ACHN (cell line): ENCODE measurements around the gene CD33.
"Not testable (repeated sequence)": the region's sequence is repeated elsewhere in the genome, so short reads cannot be mapped to it uniquely, and the experiment has no call there.

Experiments
- DNase-seq: peaks from one replicate; pipeline ENCODE4 v3.0.0-alpha.2; 2015
- in situ Hi-C: cut with HindIII; loops from 2 replicates; pipeline ENCODE4 v1.10.0; 2017; ENCODE audit warnings: low sequenced_read_pairs, low pct_ligation_motif_present, low pct_unique_long_range_greater_than_20kb

The CD33 gene

GRCh38 chr19:51224898-51225393 lies at the start of gene CD33:
TSS of gene CD33 (plus strand) at chr19:51225080. CDS start at chr19:51225119, 39 bp downstream.
- in situ Hi-C loops, DNase-seq: not testable (repeated sequence)

- no peak for DNase-seq
- in situ Hi-C loops, result no loop called here
These were observed 45.6 kb upstream of the CD33 start for GRCh38 chr19:51179256-51179655.

GRCh38 chr19:51181377-51181912 lies 43.4 kb upstream of the CD33 start:
- in situ Hi-C loops, result no loop called here
- no peak for DNase-seq

- in situ Hi-C loops, result no loop called here
- DNase-seq, result no peak
These were observed 42.9 kb upstream of the CD33 start for GRCh38 chr19:51181913-51182419.

GRCh38 chr19:51183629-51184028 lies 41.3 kb upstream of the CD33 start:
- in situ Hi-C loops, result no loop called here
- no peak for DNase-seq

GRCh38 chr19:51185069-51185867 lies 39.6 kb upstream of the CD33 start:
- DNase-seq, result no peak
- in situ Hi-C loops, result no loop called here

- in situ Hi-C loops, result no loop called here
- DNase-seq, result no peak
These were observed 39.0 kb upstream of the CD33 start for GRCh38 chr19:51185868-51186215.

- no peak for DNase-seq
- in situ Hi-C loops, result no loop called here
These were observed 38.6 kb upstream of the CD33 start for GRCh38 chr19:51186323-51186722.

GRCh38 chr19:51187395-51188226 lies 37.3 kb upstream of the CD33 start:
- in situ Hi-C loops, result no loop called here
- DNase-seq, result no peak

- no peak for DNase-seq
- in situ Hi-C loops, result no loop called here
These were observed 36.7 kb upstream of the CD33 start for GRCh38 chr19:51188227-51188559.

- in situ Hi-C loops, result no loop called here
- no peak for DNase-seq
These were observed 32.2 kb upstream of the CD33 start for GRCh38 chr19:51192689-51193088.

- no peak for DNase-seq
- in situ Hi-C loops, result no loop called here
These were observed 30.2 kb upstream of the CD33 start for GRCh38 chr19:51194527-51195315.

GRCh38 chr19:51195316-51195586 lies 29.6 kb upstream of the CD33 start:
- in situ Hi-C loops, result no loop called here
- DNase-seq, result no peak

GRCh38 chr19:51195616-51196015 lies 29.3 kb upstream of the CD33 start:
- in situ Hi-C loops, result no loop called here
- no peak for DNase-seq

GRCh38 chr19:51196181-51196580 lies 28.7 kb upstream of the CD33 start:
- DNase-seq, result no peak
- in situ Hi-C loops, result no loop called here

- DNase-seq, result no peak
These were observed 26.2 kb upstream of the CD33 start for GRCh38 chr19:51198641-51199040.

GRCh38 chr19:51200071-51200666 lies 24.7 kb upstream of the CD33 start:
- in situ Hi-C loops, result no loop called here

More at GRCh38 chr19:51198641-51199040, 26.2 kb upstream of the CD33 start:
- in situ Hi-C loops, result no loop called here

GRCh38 chr19:51201712-51202111 lies 23.2 kb upstream of the CD33 start:
- in situ Hi-C loops, result no loop called here
- no peak for DNase-seq

More at GRCh38 chr19:51200071-51200666, 24.7 kb upstream of the CD33 start:
- no peak for DNase-seq
